SHP77 (cell line): ENCODE results near the gene NOPCHAP1.
"Not testable (repeated sequence)": the region's sequence is repeated elsewhere in the genome, so short reads cannot be mapped to it uniquely, and the experiment has no call there.

Experiments
- DNase-seq, 2 experiments: peaks; one replicate each; lab custom pipeline; 2025; lab: John Stamatoyannopoulos, UW

The NOPCHAP1 gene

DNA sequence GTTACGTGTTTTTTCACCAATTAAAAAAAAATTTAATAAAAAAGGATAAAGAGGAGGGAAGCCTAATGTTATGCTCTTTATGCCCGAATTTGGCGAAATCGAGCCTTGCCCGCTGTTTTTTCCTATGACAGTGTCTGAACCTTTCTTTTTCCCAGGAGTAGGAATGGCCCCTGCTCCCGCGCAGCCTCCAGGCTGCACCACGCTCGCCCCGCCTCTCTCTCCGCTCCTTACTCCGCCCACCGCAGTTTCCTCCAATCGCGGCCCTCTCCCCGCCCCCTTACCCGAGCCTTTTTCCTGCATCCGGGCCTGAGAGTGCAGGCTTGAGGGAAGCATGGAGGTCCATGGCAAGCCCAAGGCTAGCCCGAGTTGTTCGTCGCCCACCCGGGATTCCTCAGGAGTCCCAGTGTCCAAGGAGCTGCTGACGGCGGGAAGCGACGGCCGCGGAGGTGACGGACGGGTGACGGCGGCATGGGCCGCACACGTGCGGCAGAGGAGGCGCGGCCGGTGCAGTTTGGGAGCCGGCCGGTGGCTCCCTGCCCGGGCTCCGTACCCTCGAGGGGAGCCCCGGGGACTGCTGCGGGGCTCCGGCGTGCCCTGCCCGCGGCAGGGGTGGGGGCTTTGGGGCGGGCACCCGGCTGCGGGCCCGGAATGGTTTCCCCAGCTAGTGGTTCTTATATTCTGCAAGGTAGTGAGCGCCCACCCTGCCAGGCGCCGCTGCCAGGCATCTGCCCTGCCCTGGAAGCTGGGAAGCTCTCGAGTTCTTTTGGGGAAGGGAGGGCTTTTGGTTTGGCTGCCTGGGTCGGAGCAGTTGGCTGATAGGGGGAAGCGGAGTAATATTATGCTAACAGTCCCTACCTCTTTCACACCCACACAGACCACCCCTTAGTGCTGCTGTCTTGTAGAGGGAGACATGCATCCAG lies at the start of gene NOPCHAP1:
Gene NOPCHAP1 (plus strand): TSS at position 295 of the 920 bp plus-strand sequence. CDS start 37 bp downstream, at position 332.
- DNase-seq: peak; percentile 88 to 91

DNA sequence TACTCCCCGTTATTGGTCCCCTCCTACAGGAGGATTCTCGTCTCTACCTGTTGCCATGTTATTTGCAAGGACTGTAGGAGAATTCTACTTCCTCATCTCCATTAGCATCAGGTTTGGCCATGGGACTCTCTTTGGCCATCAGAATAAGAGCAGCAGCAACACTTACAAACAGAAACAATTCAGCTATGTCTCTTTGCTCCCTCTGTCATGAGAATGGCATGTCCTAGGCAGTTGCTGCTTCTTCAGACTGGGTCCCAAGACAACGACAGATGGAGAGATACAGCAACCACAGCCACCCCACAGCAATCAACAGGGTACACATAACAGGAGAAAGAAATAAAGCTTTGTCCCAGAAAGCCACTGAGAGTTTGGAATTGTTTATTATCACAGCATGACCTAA lies 47.7 kb upstream of the NOPCHAP1 start:
- DNase-seq: no peak

- DNase-seq: no peak
These were observed 47.0 kb upstream of the NOPCHAP1 start for GRCh38 chr12:104939089-104939488.

DNA sequence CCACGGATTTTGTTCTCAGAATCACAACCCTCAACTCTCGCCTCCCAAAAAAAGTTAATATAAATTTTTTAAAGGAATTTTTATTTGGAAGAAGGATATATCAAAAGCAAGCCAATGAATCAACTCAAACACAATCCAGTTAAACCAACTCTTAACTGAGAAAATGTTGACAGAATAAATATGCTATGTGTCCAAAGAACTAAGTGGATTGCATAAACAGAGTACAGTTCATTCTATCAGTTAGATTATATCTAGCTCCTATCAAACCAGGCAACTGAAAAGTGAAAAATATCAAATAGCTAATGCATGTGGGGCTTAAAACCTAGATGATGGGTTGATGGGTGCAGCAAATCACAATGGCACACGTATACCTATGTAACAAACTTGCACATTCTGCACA lies 44.7 kb upstream of the NOPCHAP1 start:
- DNase-seq: no peak

GRCh38 chr12:104942075-104942474 lies 44.0 kb upstream of the NOPCHAP1 start:
- no peak for DNase-seq

DNA sequence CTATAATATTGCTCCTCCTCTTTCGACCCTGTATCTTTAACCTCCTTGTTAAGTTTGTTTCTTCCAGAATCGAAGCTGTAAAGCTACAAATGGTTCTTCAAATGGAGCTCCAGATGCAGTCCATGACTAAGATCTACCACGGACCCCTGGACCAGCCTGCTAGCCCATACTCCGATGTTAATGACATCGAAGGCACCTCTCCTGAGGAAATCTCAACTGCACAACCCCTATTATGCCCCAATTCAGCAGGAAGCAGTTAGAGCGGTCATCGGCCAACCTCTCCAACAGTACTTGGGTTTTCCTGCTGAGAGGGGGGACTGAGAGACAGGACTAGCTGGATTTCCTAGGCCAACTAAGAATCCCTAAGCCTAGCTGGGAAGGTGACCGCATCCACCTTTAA lies 42.7 kb upstream of the NOPCHAP1 start:
- DNase-seq: not testable (repeated sequence)

- no peak for DNase-seq
These were observed 41.9 kb upstream of the NOPCHAP1 start for GRCh38 chr12:104944252-104944651.

- not testable (repeated sequence) for DNase-seq
These were observed 37.4 kb upstream of the NOPCHAP1 start for GRCh38 chr12:104948716-104949115.

DNA sequence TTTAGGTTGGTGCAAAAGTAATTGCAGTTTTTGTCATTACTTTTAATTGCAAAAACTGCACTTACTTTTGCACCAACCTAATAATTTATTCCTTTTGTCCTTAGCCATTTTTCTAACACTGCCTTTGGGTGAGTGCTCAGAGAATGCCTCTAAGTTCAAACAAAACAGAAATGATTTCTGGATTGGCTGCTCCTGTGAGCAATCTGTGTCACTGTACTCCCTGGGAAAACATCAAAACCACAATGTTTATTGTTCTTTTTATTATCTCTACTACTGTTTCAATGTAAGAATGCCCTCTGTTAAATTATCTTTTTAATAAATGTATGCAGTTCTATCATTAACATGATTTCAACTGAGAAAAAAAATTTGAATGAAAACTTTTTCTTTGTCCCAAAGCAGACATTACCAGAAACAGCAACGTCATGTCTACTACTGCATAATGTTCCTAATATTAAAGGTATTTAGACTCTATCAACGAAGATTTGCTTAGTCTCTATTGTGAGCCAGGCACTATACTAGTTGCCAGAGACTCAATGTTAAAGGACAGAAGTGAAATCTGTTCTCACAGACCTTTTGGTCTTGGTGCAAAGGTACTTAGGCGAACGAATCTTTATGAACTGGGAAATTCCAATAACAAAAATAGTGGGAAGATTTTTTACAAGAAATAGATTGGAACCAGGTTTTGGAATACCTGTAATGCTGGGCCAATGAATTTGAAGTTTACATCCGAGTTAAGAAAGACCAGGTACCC lies 34.2 kb upstream of the NOPCHAP1 start:
- DNase-seq: no peak

GRCh38 chr12:104952816-104953215 lies 33.3 kb upstream of the NOPCHAP1 start:
- DNase-seq: no peak

- DNase-seq: no peak
These were observed 32.8 kb upstream of the NOPCHAP1 start for GRCh38 chr12:104953323-104953722.

DNA sequence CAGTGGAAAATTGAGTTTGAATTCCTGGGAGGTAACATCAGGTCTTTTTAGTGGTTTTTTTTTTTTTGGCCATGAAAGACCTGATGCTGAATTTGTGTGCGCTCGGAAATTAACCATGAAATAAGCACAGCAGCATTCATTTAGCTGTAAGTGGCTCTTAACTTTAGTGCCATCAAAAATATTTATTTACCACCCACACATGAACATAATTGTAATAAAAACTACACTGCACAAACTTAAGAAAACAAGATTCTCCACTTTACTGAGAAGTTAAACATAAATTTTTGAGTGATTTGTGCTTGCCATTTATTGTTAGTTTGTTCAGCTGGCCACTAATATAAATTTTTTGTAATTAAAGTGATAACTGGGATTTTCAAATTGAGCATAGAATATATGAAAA lies 30.4 kb upstream of the NOPCHAP1 start:
- DNase-seq: no peak

DNA sequence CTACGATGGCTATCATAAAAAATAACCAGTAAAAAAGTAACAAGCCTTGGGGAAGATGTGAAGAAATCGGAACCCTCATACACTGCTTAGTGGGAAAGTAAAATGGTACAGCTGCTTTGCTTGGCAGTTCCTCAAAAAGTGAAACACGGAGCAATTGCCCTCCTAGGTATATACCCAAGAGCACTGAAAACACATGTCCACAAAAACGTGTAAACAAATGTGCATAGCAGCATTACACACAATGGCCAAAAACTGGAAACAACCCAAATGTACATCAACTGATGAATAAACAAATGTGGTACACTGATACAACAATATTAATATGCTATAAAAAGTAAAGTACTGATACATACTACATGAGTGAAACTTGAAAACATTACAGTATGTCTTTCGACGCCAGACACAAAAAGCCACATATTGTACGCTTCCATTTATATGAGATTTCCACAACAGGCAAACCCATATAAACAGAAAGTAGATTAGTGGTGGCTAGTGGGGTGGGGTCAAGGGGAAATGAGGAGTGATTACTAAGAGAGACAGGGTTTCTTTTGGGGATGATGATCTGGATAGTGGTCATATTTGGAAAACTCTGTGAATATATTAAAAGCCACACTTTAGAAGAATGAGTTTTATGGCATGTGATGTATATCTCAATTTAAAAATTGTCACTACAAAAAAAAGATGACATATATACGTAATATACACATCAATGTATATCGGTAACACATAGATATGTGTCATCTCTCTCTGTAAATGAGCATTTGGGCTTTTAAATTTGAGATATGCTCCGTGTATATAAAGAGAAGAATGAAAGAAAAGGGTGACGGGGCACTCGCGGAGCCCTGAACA lies 29.0 kb upstream of the NOPCHAP1 start:
- DNase-seq: no peak

GRCh38 chr12:104957719-104958000 lies 28.5 kb upstream of the NOPCHAP1 start:
- peak; percentile 12 to 50 for DNase-seq

- peak; percentile 49 to 83 for DNase-seq
These were observed 27.9 kb upstream of the NOPCHAP1 start, which contains the start of gene SLC41A2 for GRCh38 chr12:104958001-104958804. TSS of gene SLC41A2 (minus strand) at chr12:104958290. CDS start at chr12:104928527, 29,763 bp downstream.

GRCh38 chr12:104958805-104959334 lies 27.2 kb upstream of the NOPCHAP1 start:
- peak in 1 of 2 experiments; percentile 45 for DNase-seq

DNA sequence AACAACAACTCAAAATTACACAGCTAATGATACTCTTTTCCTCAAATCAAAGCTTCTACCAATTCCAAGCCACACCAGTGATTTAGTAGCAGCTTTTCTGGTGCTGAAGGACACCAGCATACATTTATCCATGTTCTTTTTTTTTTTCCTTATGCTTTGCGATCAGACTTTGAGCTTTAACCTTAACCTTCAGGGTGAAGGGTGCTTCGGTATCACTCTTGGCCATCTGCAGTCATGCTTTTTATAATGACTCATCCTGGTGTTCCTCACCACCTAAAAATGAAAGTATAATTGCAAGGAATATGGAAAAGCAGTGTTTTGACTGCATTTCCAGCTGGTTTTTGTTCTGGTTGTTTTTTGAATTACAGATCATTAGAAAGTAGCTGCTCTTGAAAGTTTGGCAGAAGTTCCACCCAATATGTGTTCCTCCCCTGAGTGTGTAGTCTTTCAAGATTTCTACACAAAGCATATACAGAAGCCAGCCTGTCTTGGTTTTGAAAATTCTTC lies 26.7 kb upstream of the NOPCHAP1 start:
- DNase-seq: no peak

DNA sequence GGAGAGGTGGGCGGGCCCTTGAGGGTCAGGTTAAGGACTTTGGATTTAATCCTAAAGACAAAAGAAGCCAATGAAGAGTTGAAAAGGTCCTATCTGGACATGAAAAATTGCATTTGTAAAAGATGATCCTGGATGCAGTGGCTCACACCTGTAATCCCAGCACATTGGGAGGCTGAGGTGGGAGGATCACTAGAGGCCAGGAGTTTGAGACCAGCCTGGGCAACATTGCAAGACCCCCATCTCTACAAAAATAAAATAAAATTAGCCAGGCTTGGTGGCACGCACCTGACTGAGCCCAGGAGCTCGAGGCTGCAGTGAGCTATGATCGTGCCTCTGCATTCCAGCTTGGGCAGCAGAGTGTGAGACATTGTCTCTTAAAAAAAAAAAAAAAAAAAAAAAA lies 25.7 kb upstream of the NOPCHAP1 start:
- DNase-seq: no peak

DNA sequence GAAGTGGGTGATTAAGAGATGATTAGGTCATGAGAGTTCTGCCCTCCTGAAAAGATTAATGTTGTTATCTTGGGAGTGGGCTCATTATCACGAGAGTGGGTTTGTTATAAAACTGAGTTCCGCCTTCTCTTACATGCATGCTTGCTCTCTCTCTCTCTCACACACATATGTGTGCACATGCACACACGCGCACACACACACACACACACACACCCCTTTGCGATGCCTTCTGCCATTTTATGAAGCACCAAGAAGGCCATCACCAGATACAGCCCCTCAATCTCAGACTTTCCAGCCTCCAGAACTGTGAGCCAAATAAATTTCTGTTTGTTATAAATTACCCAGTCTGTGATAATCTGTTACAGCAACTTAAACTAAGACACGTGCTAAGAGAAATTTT lies 22.4 kb upstream of the NOPCHAP1 start:
- no peak for DNase-seq

- no peak for DNase-seq
These were observed 21.8 kb upstream of the NOPCHAP1 start for GRCh38 chr12:104964167-104964855.
